Peyer's patch (tissue), 4 donors: ENCODE measurements around the gene RBMS1. TPM values are rescaled to one million over a fixed set of nuclear protein-coding genes. Genes with fewer than 3 reads are reported as not detected.

Source experiments
- DNase-seq, 3 donors: peaks; one replicate each; pipeline ENCODE4 v3.0.0-alpha.2; 2017 to 2019
- H3K27ac ChIP-seq, 4 donors: fragments of 200-600 bp; sonication (generic); one replicate each; pipeline ENCODE4 v1.5.1; 2016 to 2019
- H3K27me3 ChIP-seq, 2 donors: fragments of 200-600 bp; sonication (generic); one replicate each; pipeline ENCODE4 v1.5.1; 2019
- H3K36me3 ChIP-seq, 3 donors: fragments of 200-600 bp; sonication (generic); one replicate each; pipeline ENCODE4 v1.5.1; 2016 to 2019
- H3K4me1 ChIP-seq, 4 donors: fragments of 200-600 bp; sonication (generic); one replicate each; pipeline ENCODE4 v1.5.1; 2016 to 2019
- H3K4me3 ChIP-seq, 4 donors: fragments of 200-600 bp; sonication (generic); 1 replicate in 3 of 4; 2 replicates in 1 of 4; pipeline ENCODE4 v1.5.1; 2016 to 2019; ENCODE audit warnings: mild to moderate bottlenecking in 1 of 4
- H3K9me3 ChIP-seq, 4 donors: fragments of 200-600 bp; sonication (generic); one replicate each; pipeline ENCODE4 v1.5.1; 2016 to 2019; ENCODE audit warnings: mild to moderate bottlenecking in 1 of 4
- CTCF ChIP-seq, 6 experiments: fragments of 450-650 bp in 4 of 6; fragments of 200-600 bp in 2 of 6; sonication (generic) in 1 of 6; IDR thresholded peaks; one replicate each; pipeline ENCODE4 v1.5.1; 2017 to 2019; ENCODE audit warnings: antibody characterized with exemption in 6 of 6, mild to moderate bottlenecking in 3 of 6, moderate library complexity in 1 of 6
- POLR2A ChIP-seq, 2 donors: fragments of 450-650 bp; IDR thresholded peaks; one replicate each; pipeline ENCODE4 v1.5.1; 2017; ENCODE audit warnings: antibody characterized with exemption in 2 of 2, mild to moderate bottlenecking in 2 of 2, moderate library complexity in 2 of 2
- total RNA-seq, 4 donors: library from RNA; depleted of rRNA; stranded (reverse); fragments of >200 nt; gene quantifications; one replicate each; pipeline ENCODE4 v1.1.0, GENCODE V29; 2016

RBMS1 gene
- total RNA-seq, 4 donors from 2014 or later, result 10.5 to 41.3 (median 18.5) TPM

- no peak overlapping the region for H3K27ac ChIP-seq
- no peak for DNase-seq
- peaks cover 0 to 5% (median 0%) of the 10 kb centered on the region in 4 donors for H3K4me1 ChIP-seq
- H3K9me3 ChIP-seq, result no peaks in the 10 kb centered on the region
- H3K4me3 ChIP-seq, result no peak overlapping the region
- TF ChIP-seq CTCF (IDR thresholded peaks at IDR 0.05), result no peak
- no peak for TF ChIP-seq POLR2A (IDR thresholded peaks at IDR 0.05)
- H3K36me3 ChIP-seq, result no peaks in the 10 kb centered on the region
- H3K27me3 ChIP-seq, result no peaks in the 10 kb centered on the region
Observed at GRCh38 chr2:160352500-160352899, 141.1 kb downstream of the RBMS1 start.

GRCh38 chr2:160351956-160352355, 141.7 kb downstream of the RBMS1 start:
- no peaks in the 10 kb centered on the region for H3K36me3 ChIP-seq
- no peak overlapping the region for H3K4me3 ChIP-seq
- TF ChIP-seq CTCF (IDR thresholded peaks at IDR 0.05) (no peak), POLR2A (IDR thresholded peaks at IDR 0.05) (no peak)
- H3K27ac ChIP-seq, result no peak overlapping the region
- H3K27me3 ChIP-seq, result no peaks in the 10 kb centered on the region
- peaks cover 0 to 5% (median 0%) of the 10 kb centered on the region in 4 donors for H3K4me1 ChIP-seq
- no peaks in the 10 kb centered on the region for H3K9me3 ChIP-seq
- no peak for DNase-seq

- no peak overlapping the region for H3K4me3 ChIP-seq
- peaks cover 0 to 5% (median 0%) of the 10 kb centered on the region in 4 donors for H3K4me1 ChIP-seq
- DNase-seq, result no peak
- H3K27me3 ChIP-seq, result no peaks in the 10 kb centered on the region
- no peaks in the 10 kb centered on the region for H3K9me3 ChIP-seq
- no peak overlapping the region for H3K27ac ChIP-seq
- H3K36me3 ChIP-seq, result no peaks in the 10 kb centered on the region
- no peak for TF ChIP-seq CTCF (IDR thresholded peaks at IDR 0.05)
- no peak for TF ChIP-seq POLR2A (IDR thresholded peaks at IDR 0.05)
Observed at GRCh38 chr2:160349306-160349705, 144.3 kb downstream of the RBMS1 start.

- Histone ChIP-seq H3K27me3 (no peaks in the 10 kb centered on the region), H3K36me3 (no peaks in the 10 kb centered on the region), H3K4me3 (no peak overlapping the region), H3K27ac (no peak overlapping the region), H3K4me1 (peaks cover 0 to 5% (median 0%) of the 10 kb centered on the region in 4 donors), H3K9me3 (no peaks in the 10 kb centered on the region)
- TF ChIP-seq CTCF (IDR thresholded peaks at IDR 0.05), result no peak
- no peak for TF ChIP-seq POLR2A (IDR thresholded peaks at IDR 0.05)
- no peak for DNase-seq
Observed at GRCh38 chr2:160347269-160347863, 146.2 kb downstream of the RBMS1 start.

- TF ChIP-seq CTCF (IDR thresholded peaks at IDR 0.05), result no peak
- TF ChIP-seq POLR2A (IDR thresholded peaks at IDR 0.05), result no peak
- Histone ChIP-seq H3K36me3 (no peaks in the 10 kb centered on the region), H3K27me3 (no peaks in the 10 kb centered on the region), H3K4me1 (no peaks in the 10 kb centered on the region), H3K9me3 (no peaks in the 10 kb centered on the region), H3K27ac (no peak overlapping the region), H3K4me3 (no peak overlapping the region)
- no peak for DNase-seq
Observed at GRCh38 chr2:160345071-160345764, 148.4 kb downstream of the RBMS1 start.
